ENCODE results near the gene PADI1.

DNA sequence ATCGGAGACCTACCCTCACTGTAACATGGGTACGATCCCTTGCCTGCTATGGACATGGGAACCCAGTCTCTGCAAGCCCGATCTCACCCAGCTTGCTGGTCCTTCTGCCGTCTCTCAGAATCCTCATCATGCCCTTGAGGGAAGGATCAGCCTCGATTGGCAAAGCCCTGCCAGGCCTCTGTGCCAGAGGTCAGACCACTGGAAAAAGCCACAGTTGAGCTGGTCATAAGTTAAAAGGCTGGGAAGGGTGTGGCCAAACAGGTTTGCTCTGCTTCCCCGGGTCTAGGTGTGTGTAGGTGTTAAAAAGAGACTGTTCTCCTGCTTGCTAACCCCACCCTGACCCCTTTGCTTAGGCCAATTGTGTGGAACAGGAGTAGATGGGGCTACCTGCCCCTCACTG lies 24.5 kb downstream of the PADI1 start:
- TF ChIP-seq POLR2A (IDR thresholded peaks at IDR 0.05) = no peak
- TF ChIP-seq, protein P1, sequence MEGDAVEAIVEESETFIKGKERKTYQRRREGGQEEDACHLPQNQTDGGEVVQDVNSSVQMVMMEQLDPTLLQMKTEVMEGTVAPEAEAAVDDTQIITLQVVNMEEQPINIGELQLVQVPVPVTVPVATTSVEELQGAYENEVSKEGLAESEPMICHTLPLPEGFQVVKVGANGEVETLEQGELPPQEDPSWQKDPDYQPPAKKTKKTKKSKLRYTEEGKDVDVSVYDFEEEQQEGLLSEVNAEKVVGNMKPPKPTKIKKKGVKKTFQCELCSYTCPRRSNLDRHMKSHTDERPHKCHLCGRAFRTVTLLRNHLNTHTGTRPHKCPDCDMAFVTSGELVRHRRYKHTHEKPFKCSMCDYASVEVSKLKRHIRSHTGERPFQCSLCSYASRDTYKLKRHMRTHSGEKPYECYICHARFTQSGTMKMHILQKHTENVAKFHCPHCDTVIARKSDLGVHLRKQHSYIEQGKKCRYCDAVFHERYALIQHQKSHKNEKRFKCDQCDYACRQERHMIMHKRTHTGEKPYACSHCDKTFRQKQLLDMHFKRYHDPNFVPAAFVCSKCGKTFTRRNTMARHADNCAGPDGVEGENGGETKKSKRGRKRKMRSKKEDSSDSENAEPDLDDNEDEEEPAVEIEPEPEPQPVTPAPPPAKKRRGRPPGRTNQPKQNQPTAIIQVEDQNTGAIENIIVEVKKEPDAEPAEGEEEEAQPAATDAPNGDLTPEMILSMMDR (IDR thresholded peaks at IDR 0.05 in 4 of 5, conservative IDR thresholded peaks at IDR 0.05 in 1 of 5) = no peak

Data from gastrocnemius medialis (tissue), 4 donors.